HG03139 (cell line): Measurements from ENCODE around the gene PPIP5K2.
"Not testable (repeated sequence)": the region's sequence is repeated elsewhere in the genome, so short reads cannot be mapped to it uniquely, and the experiment has no call there.

Experiments
- ATAC-seq: cut with Tn5 transposase; IDR thresholded peaks from one replicate; pipeline ENCODE4 v1.9.1; 2021; ENCODE audit not compliant: unreplicated experiment

The PPIP5K2 gene

GRCh38 chr5:103119765-103120606 lies at the start of gene PPIP5K2, which contains the start of gene GIN1:
TSS of gene PPIP5K2 (plus strand) at chr5:103120301. CDS start at chr5:103129590, 9,289 bp downstream.
TSS of gene GIN1 (minus strand) at chr5:103120138. CDS start at chr5:103108707, 11,431 bp downstream.
- ATAC-seq = peak; percentile 87

DNA sequence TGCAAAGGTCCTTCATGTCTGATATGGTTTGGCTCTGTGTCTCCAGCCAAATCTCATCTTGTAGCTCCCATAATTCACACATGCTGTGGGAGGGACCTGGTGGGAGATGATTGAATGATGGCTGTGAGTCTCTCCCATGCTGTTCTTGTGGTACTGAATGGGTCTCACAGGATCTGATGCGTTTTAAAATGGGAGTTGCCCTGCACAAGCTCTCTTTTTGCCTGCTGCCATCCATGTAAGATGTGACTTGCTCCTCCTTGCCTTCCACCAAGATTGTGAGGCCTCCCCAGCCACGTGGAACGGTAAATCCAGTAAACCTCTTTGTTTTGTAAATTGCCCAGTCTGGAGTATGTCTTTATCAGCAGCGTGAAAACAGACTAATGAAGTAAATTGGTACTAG lies 46.6 kb upstream of the PPIP5K2 start:
- not testable (repeated sequence) for ATAC-seq

DNA sequence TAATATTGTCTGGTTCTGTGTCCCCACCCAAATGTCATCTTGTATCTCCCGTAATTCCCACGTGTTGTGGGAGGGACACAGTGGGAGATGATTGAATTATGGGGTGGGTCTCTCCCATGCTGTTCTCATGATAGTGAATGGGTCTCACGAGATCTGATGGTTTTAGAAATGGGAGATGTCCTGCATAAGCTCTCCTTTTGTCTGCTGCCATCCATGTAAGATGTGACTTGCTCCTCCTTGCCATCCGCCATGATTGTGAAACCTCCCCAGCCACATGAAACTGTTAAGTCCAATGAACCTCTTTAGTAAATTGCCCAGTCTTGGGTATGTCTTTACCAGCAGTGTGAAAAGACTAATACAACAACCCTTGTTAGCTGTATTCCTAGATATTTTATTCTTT lies 44.7 kb upstream of the PPIP5K2 start:
- no peak for ATAC-seq

GRCh38 chr5:103079796-103080195 lies 40.3 kb upstream of the PPIP5K2 start:
- ATAC-seq = no peak

- no peak for ATAC-seq
These were observed 33.6 kb upstream of the PPIP5K2 start for GRCh38 chr5:103086547-103086946.

- ATAC-seq = no peak
These were observed 30.8 kb upstream of the PPIP5K2 start for GRCh38 chr5:103089272-103089671.

GRCh38 chr5:103090791-103091190 lies 29.3 kb upstream of the PPIP5K2 start:
- ATAC-seq = no peak

DNA sequence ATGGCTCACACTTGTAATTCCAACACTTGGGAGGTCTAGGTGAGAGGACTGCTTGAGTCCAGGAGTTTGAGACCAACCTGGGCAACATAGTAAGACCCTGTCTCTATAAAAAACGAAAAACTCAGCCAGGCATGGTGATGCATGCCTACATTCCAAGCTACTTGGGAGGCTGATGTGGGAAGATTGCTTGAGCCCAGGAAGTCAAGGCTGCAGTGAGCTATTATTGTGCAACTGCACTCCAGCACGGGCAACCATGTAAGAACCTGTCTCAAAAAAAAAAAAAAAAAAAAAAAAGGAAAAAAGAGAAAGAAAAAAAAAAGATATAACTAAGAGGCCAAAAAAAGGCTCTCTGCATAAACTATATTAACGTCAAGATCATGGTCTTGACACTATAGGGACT lies 27.4 kb upstream of the PPIP5K2 start:
- no peak for ATAC-seq

- ATAC-seq = no peak
These were observed 26.4 kb upstream of the PPIP5K2 start for GRCh38 chr5:103093727-103094126.

GRCh38 chr5:103094737-103095136 lies 25.4 kb upstream of the PPIP5K2 start:
- ATAC-seq = no peak

GRCh38 chr5:103098993-103099392 lies 21.1 kb upstream of the PPIP5K2 start:
- no peak for ATAC-seq

- no peak for ATAC-seq
These were observed 18.9 kb upstream of the PPIP5K2 start for GRCh38 chr5:103101079-103101750.

DNA sequence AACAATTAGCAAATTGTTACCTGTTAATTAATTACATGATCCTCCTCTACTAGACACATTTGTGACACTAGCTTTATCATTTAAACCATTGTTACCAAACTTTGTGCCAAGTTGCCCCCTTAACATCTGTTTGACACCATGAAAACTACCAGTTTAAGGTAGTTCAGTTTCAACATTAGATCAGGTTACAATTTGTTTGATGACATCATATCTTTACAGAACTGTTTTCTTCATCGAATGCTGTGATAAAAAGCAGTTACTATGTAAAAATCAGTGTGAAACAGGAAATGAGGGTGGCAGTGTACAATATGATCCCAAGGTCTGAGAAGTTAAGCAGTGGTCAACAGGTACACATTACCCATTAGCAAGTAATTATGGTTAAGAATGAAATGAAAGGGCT lies 17.9 kb upstream of the PPIP5K2 start:
- ATAC-seq = no peak

DNA sequence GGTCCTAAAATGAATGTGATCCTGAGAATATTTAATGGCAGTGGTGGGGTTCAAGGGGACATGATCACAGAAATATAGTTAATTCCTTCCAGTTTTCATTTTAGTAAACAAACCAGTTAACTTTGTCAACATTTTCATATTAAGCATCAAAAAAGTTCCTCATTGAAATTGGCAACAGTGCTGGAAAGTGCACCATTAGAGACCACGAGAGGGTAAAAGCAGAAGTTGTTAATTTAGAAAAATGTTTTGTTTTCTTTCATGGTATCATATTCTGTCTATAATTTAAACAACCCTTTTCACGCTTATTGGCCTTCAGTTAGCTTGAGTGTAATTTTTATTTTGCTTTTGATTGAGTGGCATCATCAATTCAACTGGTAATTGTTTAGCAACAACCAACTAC lies 12.0 kb upstream of the PPIP5K2 start:
- ATAC-seq = no peak

DNA sequence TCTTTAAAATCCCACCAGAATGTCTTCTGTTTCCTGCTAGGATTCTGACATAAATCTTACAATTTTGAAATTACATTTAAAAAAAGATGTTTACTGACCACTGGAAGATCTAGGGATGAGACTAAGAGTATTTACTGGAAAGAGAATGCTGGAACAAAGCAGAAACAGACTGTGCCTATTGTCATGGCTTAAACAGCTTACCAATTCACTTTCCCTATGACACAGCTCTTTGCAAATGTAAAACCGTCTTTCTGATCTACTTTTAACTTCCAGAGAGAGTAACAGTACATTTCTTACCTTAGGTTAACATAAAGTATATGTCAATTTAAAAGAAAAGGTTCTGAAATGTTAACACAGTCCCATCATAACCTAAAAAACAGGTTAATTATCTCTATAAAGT lies 10.8 kb upstream of the PPIP5K2 start:
- ATAC-seq = no peak

DNA sequence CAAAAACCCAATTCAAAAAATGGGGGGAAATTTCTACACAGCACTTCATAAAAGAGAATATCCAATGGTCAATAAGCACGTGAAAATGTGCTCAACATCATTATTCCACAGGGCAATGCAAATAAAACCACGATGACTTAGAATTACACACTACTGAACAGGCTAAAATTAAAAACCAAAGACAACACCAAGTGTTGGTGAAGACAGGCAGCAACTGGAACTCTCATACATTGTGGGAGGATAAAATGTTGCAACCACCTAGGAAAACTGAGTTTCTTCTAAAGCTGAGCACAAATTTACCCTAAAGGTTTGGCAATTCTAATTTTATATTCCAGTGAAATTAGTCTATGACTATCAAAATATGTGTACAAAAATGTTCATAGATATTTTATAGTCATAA lies 9.7 kb upstream of the PPIP5K2 start:
- no peak for ATAC-seq

- ATAC-seq = no peak
These were observed 8.6 kb upstream of the PPIP5K2 start for GRCh38 chr5:103111468-103111867.

- no peak for ATAC-seq
These were observed 7.2 kb upstream of the PPIP5K2 start for GRCh38 chr5:103112910-103113309.

GRCh38 chr5:103114440-103114839 lies 5.7 kb upstream of the PPIP5K2 start:
- no peak for ATAC-seq

- no peak for ATAC-seq
These were observed 2.6 kb upstream of the PPIP5K2 start for GRCh38 chr5:103117471-103117991.

GRCh38 chr5:103119070-103119764 lies 884 bp upstream of the PPIP5K2 start:
- no peak for ATAC-seq
